ENCODE data around the gene RRM1.

- TF ChIP-seq CTCF (optimal IDR thresholded peaks at IDR 0.05 in 1 of 3, IDR thresholded peaks at IDR 0.05 in 1 of 3, conservative IDR thresholded peaks at IDR 0.05 in 1 of 3; ENCODE audit: extremely low read depth in 1 of 3, insufficient read depth in 2 of 3, low read length in 3 of 3) (no peak), EZH2 (IDR thresholded peaks at IDR 0.05; ENCODE audit: low read length) (no peak)
These were observed 59.9 kb downstream of the RRM1 start for GRCh38 chr11:4154503-4154902.

Data from keratinocyte (primary cell).